A673 (cell line): ENCODE results near the gene ANXA11.

Source experiments
- CTCF ChIP-seq: fragments of 300-800, 200-600 bp; sonication (generic); conservative IDR thresholded peaks from 2 replicates; pipeline ENCODE4 v1.5.1; 2017; ENCODE audit warnings: low read depth, mild to moderate bottlenecking, antibody characterized with exemption, low read length, moderate library complexity, mixed read lengths
- EZH2 ChIP-seq: fragments of 200-600 bp; sonication (generic); IDR thresholded peaks from 2 replicates; pipeline ENCODE4 v1.6.1; 2017; ENCODE audit warnings: borderline replicate concordance, low read depth, mild to moderate bottlenecking, mixed read lengths, antibody characterized with exemption, low read length; ENCODE audit not compliant: poor library complexity, severe bottlenecking

DNA sequence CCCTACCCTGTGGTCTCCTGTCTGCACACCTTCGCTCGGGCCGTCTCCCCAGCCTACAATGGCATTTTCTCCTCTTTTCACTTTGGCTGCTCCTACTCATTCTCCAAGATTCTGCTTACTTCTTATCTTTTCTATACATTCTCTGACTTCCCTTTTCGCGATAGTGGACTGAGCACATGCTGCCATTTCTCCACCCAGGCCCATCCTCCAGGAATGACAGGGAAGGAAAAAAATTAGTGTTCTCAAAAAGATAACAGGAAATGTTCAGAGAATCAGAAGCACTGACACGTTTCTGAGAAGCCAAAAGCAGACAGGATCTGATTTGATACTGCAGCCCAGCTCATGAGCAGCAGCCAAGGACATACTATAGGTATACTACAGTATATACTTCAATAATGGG lies 6.4 kb upstream of the ANXA11 start:
- TF ChIP-seq EZH2 (no peak), CTCF (no peak)
